ENCODE measurements around the gene GPR4. TPM values are rescaled to one million over a fixed set of nuclear protein-coding genes. Genes with fewer than 3 reads are reported as not detected.

GPR4 gene
- total RNA-seq, 1 donor from 2014 or later, result 0.30 TPM

DNA sequence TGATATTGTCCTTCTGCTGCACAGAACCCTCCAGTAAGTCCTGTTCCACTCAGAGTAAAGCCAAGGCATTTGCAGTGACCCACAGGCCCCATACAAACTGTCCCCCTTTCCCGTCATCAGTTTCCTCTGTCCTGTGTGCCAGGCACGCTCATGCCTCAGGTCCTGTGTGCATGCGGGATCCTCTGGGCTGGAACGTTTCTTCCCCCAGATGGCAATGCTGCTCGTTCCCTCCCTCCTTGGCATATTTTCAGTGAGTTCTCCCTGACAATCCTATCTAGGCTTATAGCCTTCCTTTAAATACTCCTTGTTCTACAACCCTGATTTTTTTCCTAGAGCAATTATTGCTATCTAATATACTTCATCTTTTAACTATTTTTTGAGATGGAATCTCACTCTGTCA lies 23.2 kb downstream of the GPR4 start:
- Histone ChIP-seq H3K4me2 (ENCODE audit: low read length) (no peak overlapping the region), H3K36me3 (ENCODE audit: insufficient read depth, low read length) (no peaks in the 10 kb centered on the region), H3K27ac (ENCODE audit: low read depth, low read length) (no peak overlapping the region), H3K4me3 (ENCODE audit: insufficient read depth, low read depth, low read length) (no peak overlapping the region), H3K9ac (ENCODE audit: low read length) (no peak overlapping the region), H4K20me1 (ENCODE audit: insufficient read depth, low read length) (no peaks in the 10 kb centered on the region), H3K27me3 (ENCODE audit: insufficient read depth, low read length) (no peaks in the 10 kb centered on the region), H2AFZ (ENCODE audit: low read depth, low read length) (no peak overlapping the region), H3K9me3 (ENCODE audit: insufficient read depth, low read depth, low read length) (no peaks in the 10 kb centered on the region), H3K79me2 (ENCODE audit: insufficient read depth, low read length) (peaks cover 44% of the 10 kb centered on the region), H3K4me1 (ENCODE audit: insufficient read depth, low read length) (peaks cover 35% of the 10 kb centered on the region)
- FAIRE-seq (no peak), DNase-seq (ENCODE audit: low read depth) (no peak)
- Mint-ChIP-seq H3K27me3 (ENCODE audit: low read depth, unreplicated experiment) (no peaks in the 10 kb centered on the region), H3K9me3 (ENCODE audit: unreplicated experiment) (no peaks in the 10 kb centered on the region), H3K36me3 (ENCODE audit: low read depth, unreplicated experiment) (no peaks in the 10 kb centered on the region), H3K4me3 (ENCODE audit: unreplicated experiment) (no peak overlapping the region), H3K4me1 (ENCODE audit: low read depth, unreplicated experiment) (peaks cover 25% of the 10 kb centered on the region), H3K27ac (ENCODE audit: unreplicated experiment) (peak overlapping the region; percentile 75)
- TF ChIP-seq EZH2 (IDR thresholded peaks at IDR 0.05; ENCODE audit: insufficient read depth, low read length), result no peak
- TF ChIP-seq, protein P1, sequence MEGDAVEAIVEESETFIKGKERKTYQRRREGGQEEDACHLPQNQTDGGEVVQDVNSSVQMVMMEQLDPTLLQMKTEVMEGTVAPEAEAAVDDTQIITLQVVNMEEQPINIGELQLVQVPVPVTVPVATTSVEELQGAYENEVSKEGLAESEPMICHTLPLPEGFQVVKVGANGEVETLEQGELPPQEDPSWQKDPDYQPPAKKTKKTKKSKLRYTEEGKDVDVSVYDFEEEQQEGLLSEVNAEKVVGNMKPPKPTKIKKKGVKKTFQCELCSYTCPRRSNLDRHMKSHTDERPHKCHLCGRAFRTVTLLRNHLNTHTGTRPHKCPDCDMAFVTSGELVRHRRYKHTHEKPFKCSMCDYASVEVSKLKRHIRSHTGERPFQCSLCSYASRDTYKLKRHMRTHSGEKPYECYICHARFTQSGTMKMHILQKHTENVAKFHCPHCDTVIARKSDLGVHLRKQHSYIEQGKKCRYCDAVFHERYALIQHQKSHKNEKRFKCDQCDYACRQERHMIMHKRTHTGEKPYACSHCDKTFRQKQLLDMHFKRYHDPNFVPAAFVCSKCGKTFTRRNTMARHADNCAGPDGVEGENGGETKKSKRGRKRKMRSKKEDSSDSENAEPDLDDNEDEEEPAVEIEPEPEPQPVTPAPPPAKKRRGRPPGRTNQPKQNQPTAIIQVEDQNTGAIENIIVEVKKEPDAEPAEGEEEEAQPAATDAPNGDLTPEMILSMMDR (IDR thresholded peaks at IDR 0.05; ENCODE audit: insufficient read depth, low read depth, low read length), result no peak

DNA sequence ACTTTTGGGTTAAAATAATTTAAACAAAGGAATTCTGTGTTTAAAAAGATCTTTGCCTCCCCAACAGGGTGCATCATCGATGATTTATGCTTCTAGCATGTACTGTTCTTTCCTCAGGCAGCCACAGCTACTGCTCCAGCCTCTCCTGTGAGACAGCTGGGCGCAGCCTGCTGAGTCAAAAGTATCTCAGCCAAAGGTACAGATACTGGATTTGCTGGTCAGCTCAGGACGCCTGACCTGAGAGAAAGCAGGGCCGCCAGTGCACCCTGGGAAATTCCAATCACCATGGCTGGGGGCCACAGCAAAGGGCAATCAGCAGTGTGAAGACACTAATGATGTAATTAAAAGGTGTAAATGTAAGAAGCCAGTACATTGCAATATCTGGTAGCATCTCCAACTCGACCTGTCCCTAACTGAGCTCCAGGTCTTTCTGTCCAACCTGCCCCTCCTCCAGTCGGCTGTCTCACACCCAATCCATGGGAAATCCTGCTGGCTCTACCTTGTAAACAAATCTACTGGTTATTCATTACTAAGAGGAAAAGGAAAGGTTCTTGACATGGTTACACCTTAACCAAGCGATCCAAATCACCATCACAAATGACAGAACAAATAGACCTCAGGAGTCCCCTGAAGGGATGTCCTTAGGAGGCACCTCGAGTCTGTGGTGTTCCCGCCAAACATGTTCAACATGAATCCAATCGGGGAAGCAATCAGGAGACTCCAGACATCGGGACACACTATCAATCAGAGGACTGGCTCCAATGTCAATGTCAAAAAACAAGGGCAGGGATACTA lies 24.7 kb downstream of the GPR4 start:
- Histone ChIP-seq H3K4me2 (ENCODE audit: low read length) (peak overlapping the region; percentile 77), H4K20me1 (ENCODE audit: insufficient read depth, low read length) (no peaks in the 10 kb centered on the region), H3K27me3 (ENCODE audit: insufficient read depth, low read length) (no peaks in the 10 kb centered on the region), H3K4me1 (ENCODE audit: insufficient read depth, low read length) (peaks cover 31% of the 10 kb centered on the region), H3K4me3 (ENCODE audit: insufficient read depth, low read depth, low read length) (no peak overlapping the region), H2AFZ (ENCODE audit: low read depth, low read length) (no peak overlapping the region), H3K36me3 (ENCODE audit: insufficient read depth, low read length) (no peaks in the 10 kb centered on the region), H3K79me2 (ENCODE audit: insufficient read depth, low read length) (peaks cover 41% of the 10 kb centered on the region), H3K9me3 (ENCODE audit: insufficient read depth, low read depth, low read length) (no peaks in the 10 kb centered on the region), H3K9ac (ENCODE audit: low read length) (peak overlapping the region; percentile 74), H3K27ac (ENCODE audit: low read depth, low read length) (peak overlapping the region; percentile 83)
- no peak for TF ChIP-seq EZH2 (IDR thresholded peaks at IDR 0.05; ENCODE audit: insufficient read depth, low read length)
- Mint-ChIP-seq H3K27me3 (ENCODE audit: low read depth, unreplicated experiment) (no peaks in the 10 kb centered on the region), H3K27ac (ENCODE audit: unreplicated experiment) (peak overlapping the region; percentile 98), H3K9me3 (ENCODE audit: unreplicated experiment) (no peaks in the 10 kb centered on the region), H3K4me3 (ENCODE audit: unreplicated experiment) (peak overlapping the region; percentile 57), H3K4me1 (ENCODE audit: low read depth, unreplicated experiment) (peaks cover 22% of the 10 kb centered on the region), H3K36me3 (ENCODE audit: low read depth, unreplicated experiment) (no peaks in the 10 kb centered on the region)
- DNase-seq (ENCODE audit: low read depth) (peak; percentile 94), FAIRE-seq (peak; percentile 88)

DNA sequence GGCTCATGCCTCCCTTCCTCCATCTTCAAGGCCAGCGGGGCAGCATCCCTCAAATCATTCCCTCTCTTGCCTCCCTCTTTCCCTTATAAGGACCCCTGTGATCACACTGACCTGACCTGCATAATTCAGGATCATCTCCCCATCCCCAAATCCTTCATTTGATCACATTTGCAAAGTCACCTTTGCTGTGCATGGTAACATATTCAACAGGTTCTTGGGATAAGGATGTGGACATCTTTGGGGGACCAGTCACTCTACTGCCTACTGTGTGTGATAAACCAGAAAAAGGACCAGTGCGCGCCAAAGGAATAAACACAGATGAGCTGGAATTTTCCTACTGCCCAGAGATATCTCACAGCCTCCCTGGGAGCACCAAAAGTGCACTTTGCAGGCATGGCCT lies 25.3 kb downstream of the GPR4 start:
- Histone ChIP-seq H3K79me2 (ENCODE audit: insufficient read depth, low read length) (peaks cover 42% of the 10 kb centered on the region), H3K9ac (ENCODE audit: low read length) (peak overlapping the region; percentile 74)
- peak overlapping the region; percentile 57 for H3K4me3 Mint-ChIP-seq (ENCODE audit: unreplicated experiment)

More for the DNA sequence above, 25.3 kb downstream of the GPR4 start:
- peak overlapping the region; percentile 83 for H3K27ac ChIP-seq (ENCODE audit: low read depth, low read length)
- Mint-ChIP-seq H3K27me3 (ENCODE audit: low read depth, unreplicated experiment) (no peaks in the 10 kb centered on the region), H3K36me3 (ENCODE audit: low read depth, unreplicated experiment) (no peaks in the 10 kb centered on the region), H3K4me1 (ENCODE audit: low read depth, unreplicated experiment) (peaks cover 22% of the 10 kb centered on the region), H3K9me3 (ENCODE audit: unreplicated experiment) (no peaks in the 10 kb centered on the region), H3K27ac (ENCODE audit: unreplicated experiment) (peak overlapping the region; percentile 98)
- H4K20me1 ChIP-seq (ENCODE audit: insufficient read depth, low read length), result no peaks in the 10 kb centered on the region
- H3K4me2 ChIP-seq (ENCODE audit: low read length), result peak overlapping the region; percentile 77
- no peaks in the 10 kb centered on the region for H3K9me3 ChIP-seq (ENCODE audit: insufficient read depth, low read depth, low read length)
- TF ChIP-seq, protein P1 (IDR thresholded peaks at IDR 0.05; ENCODE audit: insufficient read depth, low read depth, low read length), result no peak
- no peak for TF ChIP-seq EZH2 (IDR thresholded peaks at IDR 0.05; ENCODE audit: insufficient read depth, low read length)
- no peak overlapping the region for H2AFZ ChIP-seq (ENCODE audit: low read depth, low read length)
- no peaks in the 10 kb centered on the region for H3K36me3 ChIP-seq (ENCODE audit: insufficient read depth, low read length)
- peaks cover 30% of the 10 kb centered on the region for H3K4me1 ChIP-seq (ENCODE audit: insufficient read depth, low read length)
- no peak overlapping the region for H3K4me3 ChIP-seq (ENCODE audit: insufficient read depth, low read depth, low read length)
- no peak for DNase-seq (ENCODE audit: low read depth)
- FAIRE-seq, result peak; percentile 13
- no peaks in the 10 kb centered on the region for H3K27me3 ChIP-seq (ENCODE audit: insufficient read depth, low read length)

Data from astrocyte (in vitro differentiated cells and primary cell).